SK-N-SH (cell line): ENCODE results near the gene ADAMTS2.

Experiments
- CTCF ChIP-seq: fragments of 200-600 bp; sonication (generic); IDR thresholded peaks from 2 replicates; pipeline ENCODE4 v1.6.1; 2017; ENCODE audit warnings: antibody characterized with exemption, mild to moderate bottlenecking, moderate library complexity
- JUND ChIP-seq: IDR thresholded peaks from 2 replicates; pipeline ENCODE4 v1.4.0; 2012
- POLR2AphosphoS5 ChIP-seq: IDR thresholded peaks from 2 replicates; pipeline ENCODE4 v1.6.1; 2012; ENCODE audit warnings: low read depth, low read length

GRCh38 chr5:179295778-179296149 lies 49.5 kb downstream of the ADAMTS2 start:
- TF ChIP-seq CTCF (no peak), POLR2AphosphoS5 (no peak), JUND (no peak)
